ENCODE measurements around the gene UBE2G2. TPM values are rescaled to one million over a fixed set of nuclear protein-coding genes. Genes with fewer than 3 reads are reported as not detected.

The UBE2G2 gene
- polyA plus RNA-seq, 1 experiment: 93.2 TPM

- TF ChIP-seq CTCF (IDR thresholded peaks at IDR 0.05; ENCODE audit: insufficient read depth, low read depth, low read length): no peak
- CTCF ChIA-PET: interaction anchor here (0.9 to 1.3 kb wide), 3 partner anchors 8 to 145 kb away, joined by 3 to 4 read pairs (median 3); no protein-coding TSS in a partner anchor
Measured at GRCh38 chr21:44763451-44764318, 37.9 kb downstream of the UBE2G2 start.

GRCh38 chr21:44763050-44763378, 38.6 kb downstream of the UBE2G2 start:
- H3K27me3 ChIP-seq (ENCODE audit: control insufficient read depth, insufficient read depth, low read length): no peaks in the 10 kb centered on the region
- CTCF ChIA-PET: no interaction called here
- DNase-seq (ENCODE audit: low read depth): no peak
- POLR2A ChIA-PET: no interaction called here
- no peak overlapping the region for H3K4me3 ChIP-seq (ENCODE audit: low read depth, low read length)
- H3K36me3 ChIP-seq (ENCODE audit: control insufficient read depth, insufficient read depth, low read length): no peaks in the 10 kb centered on the region
- no peak for TF ChIP-seq CTCF (IDR thresholded peaks at IDR 0.05; ENCODE audit: insufficient read depth, low read depth, low read length)

More at GRCh38 chr21:44763451-44764318, 37.9 kb downstream of the UBE2G2 start:
- Histone ChIP-seq H3K27me3 (ENCODE audit: control insufficient read depth, insufficient read depth, low read length) (no peaks in the 10 kb centered on the region), H3K36me3 (ENCODE audit: control insufficient read depth, insufficient read depth, low read length) (peaks cover 2% of the 10 kb centered on the region; the same call in 1 of the 2 replicates), H3K4me3 (ENCODE audit: low read depth, low read length) (no peak overlapping the region)
- POLR2A ChIA-PET: no interaction called here
- DNase-seq (ENCODE audit: low read depth): no peak

- no peak overlapping the region for H3K4me3 ChIP-seq (ENCODE audit: low read depth, low read length)
- ChIA-PET CTCF (interaction anchor here (1.8 kb wide), 1 partner anchor 31 kb away, joined by 9 read pairs; no protein-coding TSS in a partner anchor), POLR2A (no interaction called here)
- peaks cover 1% of the 10 kb centered on the region; the same call in 1 of the 2 replicates for H3K27me3 ChIP-seq (ENCODE audit: control insufficient read depth, insufficient read depth, low read length)
- no peaks in the 10 kb centered on the region for H3K36me3 ChIP-seq (ENCODE audit: control insufficient read depth, insufficient read depth, low read length)
- DNase-seq (ENCODE audit: low read depth): no peak
- no peak for TF ChIP-seq CTCF (IDR thresholded peaks at IDR 0.05; ENCODE audit: insufficient read depth, low read depth, low read length)
Measured at GRCh38 chr21:44762221-44763049, 39.2 kb downstream of the UBE2G2 start.

GRCh38 chr21:44761747-44762208, 39.8 kb downstream of the UBE2G2 start:
- no peaks in the 10 kb centered on the region for H3K36me3 ChIP-seq (ENCODE audit: control insufficient read depth, insufficient read depth, low read length)
- ChIA-PET POLR2A (no interaction called here), CTCF (interaction anchor here (1.8 kb wide), 1 partner anchor 32 kb away, joined by 9 read pairs; no protein-coding TSS in a partner anchor)
- no peak for DNase-seq (ENCODE audit: low read depth)
- peaks cover 1% of the 10 kb centered on the region; the same call in 1 of the 2 replicates for H3K27me3 ChIP-seq (ENCODE audit: control insufficient read depth, insufficient read depth, low read length)
- no peak for TF ChIP-seq CTCF (IDR thresholded peaks at IDR 0.05; ENCODE audit: insufficient read depth, low read depth, low read length)
- no peak overlapping the region for H3K4me3 ChIP-seq (ENCODE audit: low read depth, low read length)

All from BJ (cell line).